NCI-H69 (cell line): ENCODE results near the gene NEMP1.

ENCODE experiments used
- DNase-seq: peaks from one replicate; lab custom pipeline; 2025; lab: John Stamatoyannopoulos, UW

NEMP1 gene

GRCh38 chr12:57106021-57106708, 27.6 kb upstream of the NEMP1 start:
- no peak for DNase-seq

GRCh38 chr12:57105011-57105753, 26.6 kb upstream of the NEMP1 start:
- DNase-seq = no peak

- no peak for DNase-seq
These were observed 25.8 kb upstream of the NEMP1 start for GRCh38 chr12:57104292-57104910.

GRCh38 chr12:57103856-57104255, 25.3 kb upstream of the NEMP1 start:
- DNase-seq = no peak

GRCh38 chr12:57101892-57102695, 23.5 kb upstream of the NEMP1 start:
- no peak for DNase-seq

GRCh38 chr12:57099766-57100165, 21.2 kb upstream of the NEMP1 start:
- DNase-seq = no peak

- no peak for DNase-seq
These were observed 20.6 kb upstream of the NEMP1 start for GRCh38 chr12:57099047-57099714.

GRCh38 chr12:57098546-57098945, 20.0 kb upstream of the NEMP1 start:
- DNase-seq = no peak

GRCh38 chr12:57097554-57097835, 18.9 kb upstream of the NEMP1 start:
- DNase-seq = no peak

GRCh38 chr12:57096748-57097553, 18.4 kb upstream of the NEMP1 start:
- DNase-seq = no peak

GRCh38 chr12:57096099-57096572, 17.5 kb upstream of the NEMP1 start:
- DNase-seq = peak; percentile 74

GRCh38 chr12:57095440-57095839, 16.8 kb upstream of the NEMP1 start:
- no peak for DNase-seq

GRCh38 chr12:57094208-57095160, 15.9 kb upstream of the NEMP1 start:
- no peak for DNase-seq

GRCh38 chr12:57093415-57094207, 15.0 kb upstream of the NEMP1 start:
- DNase-seq = peak; percentile 34

GRCh38 chr12:57092876-57093414, 14.4 kb upstream of the NEMP1 start:
- no peak for DNase-seq

- DNase-seq = no peak
These were observed 13.9 kb upstream of the NEMP1 start for GRCh38 chr12:57092529-57092862.

- DNase-seq = no peak
These were observed 13.3 kb upstream of the NEMP1 start for GRCh38 chr12:57091638-57092528.
